Fibroblast of lung (primary cell): ENCODE measurements around the gene TOMM40. TPM values are rescaled to one million over a fixed set of nuclear protein-coding genes. Genes with fewer than 3 reads are reported as not detected.
A peak's percentile ranks its signal among the peaks of the same experiment; 100 is the strongest.
"Not testable (repeated sequence)": the region's sequence is repeated elsewhere in the genome, so short reads cannot be mapped to it uniquely, and the experiment has no call there.

Experiments used
- DNase-seq, 2 donors: peaks; one replicate each; pipeline versions ENCODE4 v3.0.0 to v3.0.0-alpha.2; 2010; ENCODE audit warnings: low read depth in 2 of 2
- H2AFZ ChIP-seq: 2 replicates; pipeline ENCODE4 v1.5.1; 2012; ENCODE audit warnings: low read length, control low read depth, inconsistent platforms
- H3K27ac ChIP-seq: 2 replicates; pipeline ENCODE4 v1.5.1; 2011; ENCODE audit warnings: low read length, control low read depth; ENCODE audit not compliant: insufficient read depth
- H3K27me3 ChIP-seq: 2 replicates; pipeline ENCODE4 v1.5.1; 2011; ENCODE audit warnings: mild to moderate bottlenecking, low read length; ENCODE audit not compliant: control insufficient read depth, insufficient read depth
- H3K36me3 ChIP-seq: 2 replicates; pipeline ENCODE4 v1.5.1; 2011; ENCODE audit warnings: low read length; ENCODE audit not compliant: control insufficient read depth, insufficient read depth
- H3K4me1 ChIP-seq: 2 replicates; pipeline ENCODE4 v1.5.1; 2011; ENCODE audit warnings: low read length; ENCODE audit not compliant: control insufficient read depth, insufficient read depth; ENCODE audit errors: extremely low read depth
- H3K4me2 ChIP-seq: 2 replicates; pipeline ENCODE4 v1.5.1; 2011; ENCODE audit warnings: low read length, control low read depth; ENCODE audit not compliant: insufficient read depth; ENCODE audit errors: extremely low read depth
- H3K4me3 ChIP-seq, 4 experiments: fragments of 200-600 bp in 1 of 4; sonication (generic) in 1 of 4; replicated peaks in 1 of 4; 2 replicates each; pipeline ENCODE4 v1.5.1; 2011 to 2016; ENCODE audit warnings: low read length in 4 of 4, low read depth in 3 of 4, mild to moderate bottlenecking in 3 of 4, control low read depth in 2 of 4, inconsistent platforms in 1 of 4, mixed read lengths in 1 of 4; ENCODE audit not compliant: insufficient read depth in 1 of 4; ENCODE audit errors: control extremely low read depth in 1 of 4
- H3K79me2 ChIP-seq: 2 replicates; pipeline ENCODE4 v1.5.1; 2012; ENCODE audit warnings: mild to moderate bottlenecking, low read length, inconsistent platforms; ENCODE audit not compliant: control insufficient read depth, insufficient read depth
- H3K9ac ChIP-seq: 2 replicates; pipeline ENCODE4 v1.5.1; 2011; ENCODE audit warnings: mild to moderate bottlenecking, low read length, control low read depth; ENCODE audit not compliant: insufficient read depth
- H3K9me3 ChIP-seq: 2 replicates; pipeline ENCODE4 v1.5.1; 2012; ENCODE audit warnings: low read depth, low read length; ENCODE audit not compliant: control insufficient read depth, insufficient read depth
- H4K20me1 ChIP-seq: 2 replicates; pipeline ENCODE4 v1.5.1; 2011; ENCODE audit warnings: low read length; ENCODE audit not compliant: control insufficient read depth, insufficient read depth; ENCODE audit errors: extremely low read depth
- EZH2 ChIP-seq: IDR thresholded peaks from 2 replicates; pipeline ENCODE4 v1.5.1; 2012; ENCODE audit warnings: low read length, control low read depth, mild to moderate bottlenecking; ENCODE audit errors: missing control alignments
- polyA plus RNA-seq, 2 donors: library from polyadenylated mRNA; depleted of rRNA in 1 of 2; stranded (reverse) in 1 of 2; unstranded in 1 of 2; fragments of >200 nt; gene quantifications; 2 replicates each; pipeline ENCODE4 v1.2.1, GENCODE V29; 2011 to 2012; ENCODE audit warnings: missing spikeins in 1 of 2
- total RNA-seq: library from RNA; depleted of rRNA; stranded (reverse); fragments of >200 nt; gene quantifications from 2 replicates; pipeline ENCODE4 v1.2.1, GENCODE V29; 2014
- TF ChIP-seq, protein P1 (sequence below), 2 donors: IDR thresholded peaks in 1 of 2; conservative IDR thresholded peaks in 1 of 2; 1 replicate in 1 of 2; 2 replicates in 1 of 2; pipeline ENCODE4 v1.5.1; 2011 to 2012; ENCODE audit warnings: low read length in 2 of 2, control low read depth in 1 of 2, inconsistent platforms in 1 of 2, low read depth in 1 of 2, mild to moderate bottlenecking in 1 of 2

The TOMM40 gene
- total and polyA plus RNA-seq, 2 donors (not counting 1 experiment from before 2014, with no cell fraction given) = 21.8 to 32.1 TPM

- Histone ChIP-seq H3K4me3 (no peak overlapping the region), H3K4me2 (no peak overlapping the region), H3K27me3 (no peaks in the 10 kb centered on the region), H4K20me1 (no peaks in the 10 kb centered on the region), H3K9ac (no peak overlapping the region), H3K4me1 (peaks cover 6% of the 10 kb centered on the region), H3K79me2 (no peaks in the 10 kb centered on the region), H3K36me3 (no peaks in the 10 kb centered on the region), H2AFZ (no peak overlapping the region), H3K9me3 (no peaks in the 10 kb centered on the region), H3K27ac (no peak overlapping the region)
- TF ChIP-seq EZH2 = no peak
- TF ChIP-seq, protein P1, sequence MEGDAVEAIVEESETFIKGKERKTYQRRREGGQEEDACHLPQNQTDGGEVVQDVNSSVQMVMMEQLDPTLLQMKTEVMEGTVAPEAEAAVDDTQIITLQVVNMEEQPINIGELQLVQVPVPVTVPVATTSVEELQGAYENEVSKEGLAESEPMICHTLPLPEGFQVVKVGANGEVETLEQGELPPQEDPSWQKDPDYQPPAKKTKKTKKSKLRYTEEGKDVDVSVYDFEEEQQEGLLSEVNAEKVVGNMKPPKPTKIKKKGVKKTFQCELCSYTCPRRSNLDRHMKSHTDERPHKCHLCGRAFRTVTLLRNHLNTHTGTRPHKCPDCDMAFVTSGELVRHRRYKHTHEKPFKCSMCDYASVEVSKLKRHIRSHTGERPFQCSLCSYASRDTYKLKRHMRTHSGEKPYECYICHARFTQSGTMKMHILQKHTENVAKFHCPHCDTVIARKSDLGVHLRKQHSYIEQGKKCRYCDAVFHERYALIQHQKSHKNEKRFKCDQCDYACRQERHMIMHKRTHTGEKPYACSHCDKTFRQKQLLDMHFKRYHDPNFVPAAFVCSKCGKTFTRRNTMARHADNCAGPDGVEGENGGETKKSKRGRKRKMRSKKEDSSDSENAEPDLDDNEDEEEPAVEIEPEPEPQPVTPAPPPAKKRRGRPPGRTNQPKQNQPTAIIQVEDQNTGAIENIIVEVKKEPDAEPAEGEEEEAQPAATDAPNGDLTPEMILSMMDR (conservative IDR thresholded peaks at IDR 0.05 in 1 of 2, IDR thresholded peaks at IDR 0.05 in 1 of 2; ENCODE audit: low read depth in 1 of 2, low read length in 2 of 2) = no peak
- peak in 1 of 2 donors; percentile 55 for DNase-seq
These were observed 21.8 kb downstream of the TOMM40 start for GRCh38 chr19:44912854-44913253.

DNA sequence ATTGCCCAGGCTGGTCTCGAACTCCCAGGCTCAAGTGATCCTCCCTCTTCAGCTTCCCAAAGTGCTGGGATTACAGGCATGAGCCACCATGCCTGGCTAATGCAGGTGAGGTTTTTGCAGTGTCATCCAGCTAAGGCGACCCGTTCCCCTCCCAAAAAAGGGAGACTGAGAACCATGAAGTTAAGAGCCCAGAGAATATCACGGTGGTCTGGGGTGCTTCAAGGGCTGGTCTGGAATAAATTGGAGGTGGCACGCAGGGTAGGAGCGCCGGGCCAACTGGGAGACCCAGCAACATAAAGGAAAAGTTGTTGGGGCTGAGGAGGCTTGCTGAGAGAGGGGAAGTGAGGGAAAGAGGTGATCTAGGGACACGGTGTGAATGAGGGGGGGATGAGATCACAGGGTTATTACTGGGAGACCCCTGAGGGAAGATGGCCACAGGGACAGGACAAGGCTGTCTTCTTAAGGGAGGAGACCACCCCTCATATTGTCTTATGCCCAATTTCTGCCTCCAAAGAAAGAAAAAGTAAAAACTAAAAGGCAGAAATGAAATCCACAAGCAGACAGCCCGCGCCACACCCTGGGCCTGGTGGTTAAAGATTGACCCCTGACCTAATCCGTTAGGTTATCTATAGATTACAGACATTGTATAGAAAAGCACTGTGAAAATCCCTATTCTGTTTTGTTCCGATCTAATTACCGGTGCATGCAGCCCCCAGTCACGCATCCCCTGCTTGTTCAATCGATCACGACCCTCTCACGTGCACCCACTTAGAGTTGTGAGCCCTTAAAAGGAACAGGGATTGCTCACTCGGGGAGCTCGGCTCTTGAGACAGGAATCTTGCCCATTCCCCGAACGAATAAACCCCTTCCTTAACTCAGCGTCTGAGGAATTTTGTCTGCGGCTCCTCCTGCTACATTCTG is 22.7 kb downstream of the TOMM40 start:
- not testable (repeated sequence) for H3K36me3 ChIP-seq, H3K9me3 ChIP-seq, H4K20me1 ChIP-seq, H2AFZ ChIP-seq, H3K27me3 ChIP-seq, H3K9ac ChIP-seq, H3K27ac ChIP-seq, H3K4me1 ChIP-seq, DNase-seq, H3K79me2 ChIP-seq
- peak overlapping the region; percentile 79 for H3K4me2 ChIP-seq
- peak overlapping the region in 1 of 4 experiments; percentile 65 for H3K4me3 ChIP-seq

DNA sequence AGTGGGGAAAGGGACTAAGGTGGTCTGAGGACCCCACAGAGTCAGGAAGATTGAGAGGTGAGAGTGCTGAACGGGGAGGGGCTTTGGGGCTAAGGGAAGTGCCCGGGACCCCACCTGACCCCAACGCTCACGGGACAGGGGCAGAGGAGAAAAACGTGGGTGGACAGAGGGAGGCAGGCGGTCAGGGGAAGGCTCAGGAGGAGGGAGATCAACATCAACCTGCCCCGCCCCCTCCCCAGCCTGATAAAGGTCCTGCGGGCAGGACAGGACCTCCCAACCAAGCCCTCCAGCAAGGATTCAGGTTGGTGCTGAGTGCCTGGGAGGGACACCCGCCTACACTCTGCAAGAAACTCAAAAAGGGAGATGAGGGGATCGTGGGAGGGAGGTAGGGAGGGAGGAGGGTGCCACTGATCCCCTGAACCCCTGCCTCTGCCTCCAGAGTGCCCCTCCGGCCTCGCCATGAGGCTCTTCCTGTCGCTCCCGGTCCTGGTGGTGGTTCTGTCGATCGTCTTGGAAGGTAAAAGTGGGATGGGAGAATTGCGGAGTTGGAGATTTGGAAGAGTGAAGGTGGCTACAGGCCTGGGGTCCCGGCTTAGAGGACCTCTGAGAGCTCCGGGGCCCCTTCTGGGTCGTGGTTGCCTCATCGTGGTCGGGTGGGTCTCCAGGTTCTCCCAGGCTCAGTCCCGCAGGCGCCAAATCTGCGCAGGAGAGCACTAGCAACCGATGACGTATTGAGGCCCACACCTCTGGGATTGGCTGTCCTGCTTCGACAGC is 23.6 kb downstream of the TOMM40 start, which contains the start of gene APOC1:
Gene APOC1 (plus strand): TSS at position 176 of the 774 bp plus-strand sequence. CDS start 284 bp downstream, at position 460.
- H2AFZ ChIP-seq = peak within 1 kb of the TSS; percentile 85
- H3K4me3 ChIP-seq = peak within 1 kb of the TSS; percentile 37 to 65 (median 48)
- H3K9me3 ChIP-seq, H3K36me3 ChIP-seq, H4K20me1 ChIP-seq, H3K79me2 ChIP-seq, H3K4me1 ChIP-seq, H3K27me3 ChIP-seq: not testable (repeated sequence)
- peak; percentile 65 to 82 for DNase-seq
- H3K9ac ChIP-seq = peak within 1 kb of the TSS; percentile 72
- H3K4me2 ChIP-seq = peak within 1 kb of the TSS; percentile 79
- H3K27ac ChIP-seq = peak within 1 kb of the TSS; percentile 82
